ENCODE data around the gene MYO9B.

MYO9B gene

GRCh38 chr19:17075035-17075863 is at the start of gene MYO9B, which contains the start of gene HAUS8:
Gene MYO9B (plus strand): TSS chr19:17075777. CDS start chr19:17101718, 25,941 bp downstream.
Gene HAUS8 (minus strand): TSS chr19:17075452. CDS start chr19:17075422, 30 bp downstream.
- peak; percentile 87 for DNase-seq (ENCODE audit: low read depth, low spot score)

GRCh38 chr19:17025991-17026658 is 49.5 kb upstream of the MYO9B start:
- no peak for DNase-seq (ENCODE audit: low read depth, low spot score)

DNA sequence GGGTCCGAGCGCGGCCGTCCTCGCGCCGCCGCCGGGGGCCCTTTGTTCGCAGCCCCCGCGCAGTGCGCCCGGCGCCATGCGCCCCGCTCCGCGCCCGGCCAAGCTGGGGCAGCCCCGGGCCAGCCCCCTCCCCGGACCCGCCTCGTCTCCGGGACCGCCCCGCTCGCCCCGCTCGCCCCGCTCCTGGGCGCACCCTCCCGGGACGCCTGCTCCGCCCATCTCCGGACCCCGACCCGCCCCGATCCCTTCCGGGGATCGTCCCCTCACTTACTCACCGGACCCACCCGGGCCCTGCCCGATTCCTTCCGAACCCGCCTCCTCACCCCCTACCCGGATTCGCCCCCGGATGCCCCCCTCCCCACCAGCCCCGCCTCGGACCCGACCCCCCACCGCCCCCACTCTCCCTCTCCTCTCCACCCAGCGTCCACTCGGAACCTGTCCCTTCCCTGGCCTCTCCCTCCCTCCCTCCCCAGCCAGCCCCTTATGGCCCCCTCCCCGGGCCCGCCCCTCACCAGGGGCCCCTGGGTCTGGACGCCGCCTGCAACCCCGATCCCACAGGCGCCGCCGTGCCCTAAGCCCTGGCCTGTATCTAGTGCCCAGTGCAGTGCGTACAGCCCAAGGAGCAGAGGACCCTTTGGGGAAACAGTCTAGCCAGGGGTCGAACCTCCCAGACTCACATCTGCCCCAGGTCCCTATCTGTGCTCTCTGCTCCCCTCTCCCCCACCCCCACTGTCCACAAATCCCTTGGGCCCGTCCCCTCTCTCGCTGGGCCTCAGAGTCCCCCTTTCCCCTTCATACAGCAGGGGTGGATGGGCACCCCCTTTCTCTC is 48.7 kb upstream of the MYO9B start, which contains the start of gene CPAMD8:
CPAMD8 (minus strand) TSS at position 105 of the 829 bp plus-strand sequence. CDS start 168 bp downstream, outside the sequence.
- DNase-seq (ENCODE audit: low read depth, low spot score), result no peak

DNA sequence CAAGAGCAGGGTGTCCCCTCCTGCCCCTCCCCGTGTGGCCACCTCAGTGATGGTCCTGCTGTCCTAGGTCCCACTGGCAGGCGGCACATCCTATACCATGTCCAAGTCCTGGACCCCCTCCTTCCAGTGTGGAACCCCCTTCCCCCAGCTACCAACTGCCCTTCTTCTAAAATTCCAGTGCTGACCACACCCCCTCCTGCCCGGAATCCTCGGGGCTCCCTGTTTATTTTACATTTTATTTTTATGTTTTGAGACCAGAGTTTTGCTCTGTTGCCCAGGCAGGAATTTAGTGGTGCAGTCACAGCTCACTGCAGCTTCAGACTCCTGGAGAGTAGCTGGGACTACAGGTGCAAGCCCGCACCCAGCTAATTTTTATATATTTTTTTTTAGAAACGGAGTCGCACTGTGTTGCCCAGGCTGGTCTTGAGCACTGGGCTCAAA is 48.0 kb upstream of the MYO9B start:
- DNase-seq (ENCODE audit: low read depth, low spot score), result no peak

DNA sequence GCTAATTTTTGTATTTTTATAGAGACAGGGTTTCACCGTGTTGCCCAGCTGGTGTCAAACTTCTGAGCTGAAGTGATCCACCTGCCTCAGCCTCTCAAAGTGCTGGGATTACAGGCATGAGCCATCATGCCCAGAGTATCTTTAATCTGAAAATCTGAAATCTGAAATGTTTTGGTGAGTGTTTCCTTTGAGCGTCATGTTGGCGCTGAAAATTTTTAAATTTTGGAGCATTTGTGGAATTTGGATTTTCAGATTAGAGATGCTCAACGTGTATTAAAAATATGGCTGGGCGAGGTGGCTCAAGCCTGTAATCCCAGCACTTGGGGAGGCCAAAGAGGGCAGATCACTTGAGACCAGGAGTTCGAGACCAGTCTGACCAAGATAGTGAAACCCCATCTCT is 43.8 kb upstream of the MYO9B start:
- no peak for DNase-seq (ENCODE audit: low read depth, low spot score)

GRCh38 chr19:17035842-17036424 is 39.6 kb upstream of the MYO9B start:
- no peak for DNase-seq (ENCODE audit: low read depth, low spot score)

DNA sequence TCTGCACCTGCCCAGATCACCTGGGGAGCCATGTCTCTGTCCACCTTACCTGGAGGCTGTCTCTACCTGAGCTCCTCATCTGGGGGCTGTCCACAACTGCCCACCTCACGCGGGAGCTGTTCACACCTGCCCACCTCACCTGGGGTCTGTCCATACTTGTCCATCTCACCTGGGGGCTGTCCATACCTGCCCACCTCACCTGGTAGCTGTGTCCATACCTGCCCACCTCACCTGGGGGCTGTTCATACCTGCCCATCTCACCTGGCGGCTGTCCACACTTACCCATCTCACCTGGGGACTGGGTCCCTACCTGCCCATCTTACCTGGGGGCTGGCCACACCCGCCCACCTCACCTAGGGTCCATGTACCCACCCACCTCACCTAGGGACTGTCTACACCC is 38.9 kb upstream of the MYO9B start:
- no peak for DNase-seq (ENCODE audit: low read depth, low spot score)

DNA sequence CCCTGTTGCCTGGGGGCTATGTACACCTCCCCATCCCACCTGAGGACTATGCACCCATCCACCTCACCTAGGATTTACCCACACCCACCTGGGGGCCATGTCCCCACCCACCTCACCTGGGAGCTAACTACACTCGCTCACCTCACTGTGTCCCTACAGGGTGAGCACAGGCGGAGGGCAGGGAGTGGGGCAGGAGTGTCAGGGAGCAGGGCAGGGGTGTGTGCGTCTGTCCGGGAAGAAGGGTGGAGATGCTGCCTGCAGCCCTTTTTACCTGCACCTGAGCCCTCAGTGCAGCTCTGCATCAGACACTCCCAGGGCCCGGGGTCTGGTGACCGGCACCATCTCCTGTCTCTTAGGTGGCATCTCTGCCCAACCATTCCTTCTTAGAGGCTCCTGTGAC is 38.4 kb upstream of the MYO9B start:
- DNase-seq (ENCODE audit: low read depth, low spot score), result no peak

DNA sequence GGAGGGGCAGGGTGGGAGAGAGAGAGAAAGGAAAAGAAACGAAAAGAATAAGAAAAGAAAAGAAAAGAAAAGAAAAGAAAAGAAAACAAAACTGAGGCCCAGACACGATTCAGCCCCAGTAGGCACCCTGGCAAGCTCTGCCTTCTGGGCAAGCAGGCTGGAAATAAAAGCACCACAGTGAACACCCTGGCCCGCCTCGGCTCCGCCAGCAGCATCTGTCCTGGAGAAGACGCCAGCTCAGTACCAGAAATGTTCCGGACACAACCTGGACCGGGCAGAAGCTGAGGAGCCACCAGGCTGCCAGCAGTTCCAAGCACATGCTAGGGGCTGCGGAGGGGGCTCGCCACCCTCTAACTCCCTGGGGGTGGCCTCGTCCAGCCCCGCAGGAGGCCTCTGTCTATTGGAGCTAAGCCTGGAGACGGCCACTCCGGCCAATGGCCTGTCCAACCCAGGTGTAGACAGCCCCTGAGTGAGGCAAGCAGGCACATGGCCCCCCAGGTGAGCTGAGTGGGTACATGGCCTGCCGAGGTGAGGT is 37.5 kb upstream of the MYO9B start:
- no peak for DNase-seq (ENCODE audit: low read depth, low spot score)

DNA sequence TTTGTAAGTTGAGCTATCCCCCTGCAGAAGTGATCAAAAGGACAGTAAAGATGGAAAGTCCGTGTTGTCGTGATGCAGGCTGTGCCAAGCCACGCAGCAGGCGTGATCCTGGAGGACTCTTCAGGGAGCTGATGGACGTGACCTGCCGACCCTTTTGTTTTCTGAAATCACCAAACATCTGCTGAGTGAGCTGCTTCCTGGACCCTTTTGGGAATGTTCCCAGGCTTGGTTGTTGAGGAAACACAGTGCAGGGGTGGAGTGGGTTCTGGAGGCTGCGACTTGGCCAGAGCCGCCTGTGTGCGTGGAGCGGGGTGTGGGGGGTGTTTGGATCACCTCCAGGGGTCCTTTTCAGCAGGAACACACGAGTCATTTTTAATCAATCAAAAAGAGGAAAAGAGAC is 33.6 kb upstream of the MYO9B start:
- DNase-seq (ENCODE audit: low read depth, low spot score), result no peak

DNA sequence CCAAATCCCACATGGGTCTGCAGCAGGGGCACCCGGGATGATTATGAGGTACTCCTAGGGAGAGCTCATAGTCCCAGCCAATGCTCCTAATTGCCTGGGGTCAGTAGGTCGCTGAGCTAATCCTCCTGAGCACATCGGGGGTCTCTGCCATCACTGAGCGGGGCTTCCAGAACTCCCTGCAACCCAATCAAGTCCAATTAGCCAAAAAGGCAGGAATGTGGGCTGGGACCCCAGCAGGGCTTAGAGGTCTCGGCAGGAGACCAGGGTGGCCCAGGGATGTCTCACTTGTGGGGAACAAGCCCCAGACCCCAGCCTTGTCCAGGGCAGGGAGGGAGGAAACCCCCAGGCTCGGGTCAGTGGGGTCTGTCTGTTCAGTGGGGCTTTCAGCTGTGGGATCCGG is 31.8 kb upstream of the MYO9B start:
- no peak for DNase-seq (ENCODE audit: low read depth, low spot score)

DNA sequence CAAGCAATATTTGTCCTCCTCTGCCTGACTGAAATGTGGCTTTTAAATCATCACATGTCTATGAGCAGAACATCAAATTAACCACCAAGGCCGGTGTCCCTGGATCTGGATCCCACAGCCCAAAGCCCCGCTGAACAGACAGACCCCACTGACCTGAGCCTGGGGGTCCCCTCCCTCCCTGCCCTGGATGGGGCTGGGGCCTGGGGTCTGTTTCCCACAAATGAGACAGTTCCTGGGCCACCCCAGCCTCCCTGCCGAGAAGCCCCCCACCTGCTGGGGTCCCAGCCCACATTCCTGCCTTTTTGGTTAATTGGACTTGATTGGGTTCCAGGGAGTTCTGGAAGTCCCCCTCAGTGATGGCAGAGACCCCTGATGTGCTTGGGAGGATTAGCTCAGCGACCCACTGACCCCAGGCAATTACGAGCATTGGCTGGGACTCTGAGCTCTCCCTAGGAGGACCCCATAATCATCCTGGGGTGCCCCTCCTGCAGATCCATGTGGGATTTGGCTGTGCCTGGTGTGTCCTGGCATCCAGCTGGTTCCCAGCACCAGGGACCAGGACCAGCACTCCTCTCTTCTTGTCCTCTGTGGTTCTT is 29.6 kb upstream of the MYO9B start:
- no peak for DNase-seq (ENCODE audit: low read depth, low spot score)

GRCh38 chr19:17048885-17049453 is 26.6 kb upstream of the MYO9B start:
- DNase-seq (ENCODE audit: low read depth, low spot score), result no peak

DNA sequence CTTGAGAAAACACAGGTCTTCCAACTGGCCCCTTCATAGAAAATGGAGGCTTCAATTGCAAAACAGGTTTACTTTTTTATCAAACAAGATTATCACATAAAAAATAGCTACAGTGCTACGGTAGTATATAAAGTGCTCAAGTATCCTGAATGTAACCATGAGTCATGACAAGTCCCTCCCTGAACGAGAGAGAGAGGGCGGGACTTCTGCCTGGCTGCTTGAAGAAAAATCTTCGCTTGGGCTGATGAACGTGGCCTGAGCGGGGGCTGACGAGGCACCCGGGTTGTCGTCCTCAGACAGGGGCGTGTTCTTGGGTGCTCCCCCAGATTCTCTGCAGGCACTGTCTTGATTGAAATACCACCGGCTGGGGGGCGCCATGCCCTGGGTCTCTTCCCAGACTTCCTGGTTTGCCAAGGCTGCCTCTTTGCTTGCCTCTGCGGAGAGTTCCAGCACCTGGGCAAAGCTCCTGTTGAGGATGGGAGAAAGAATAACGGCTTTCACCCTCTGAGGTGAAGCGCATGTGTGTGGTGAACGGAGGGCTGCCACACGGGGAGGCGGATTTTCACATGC is 25.8 kb upstream of the MYO9B start:
- no peak for DNase-seq (ENCODE audit: low read depth, low spot score)

GRCh38 chr19:17052439-17052838 is 23.1 kb upstream of the MYO9B start:
- DNase-seq (ENCODE audit: low read depth, low spot score), result no peak

GRCh38 chr19:17054746-17055145 is 20.8 kb upstream of the MYO9B start:
- DNase-seq (ENCODE audit: low read depth, low spot score), result no peak

DNA sequence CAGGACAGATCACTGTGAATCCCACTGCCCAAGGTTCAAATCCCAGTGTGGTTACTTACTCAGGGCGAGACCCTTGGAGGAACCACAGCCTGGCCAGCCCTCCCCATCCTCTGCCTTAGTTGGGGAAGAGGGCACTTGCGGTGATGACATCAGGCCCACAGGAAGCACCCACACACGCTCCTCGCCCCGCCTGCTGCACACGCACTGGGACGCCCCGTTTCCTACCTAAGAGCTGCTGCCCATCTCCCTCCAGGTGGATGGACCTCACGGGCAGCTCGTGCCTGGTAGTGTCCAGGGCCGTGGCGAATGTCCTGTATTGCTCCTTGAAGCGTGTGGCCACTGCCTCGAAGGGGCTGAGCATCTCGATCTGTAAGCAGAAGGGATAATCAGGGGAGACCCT is 19.9 kb upstream of the MYO9B start:
- no peak for DNase-seq (ENCODE audit: low read depth, low spot score)

DNA sequence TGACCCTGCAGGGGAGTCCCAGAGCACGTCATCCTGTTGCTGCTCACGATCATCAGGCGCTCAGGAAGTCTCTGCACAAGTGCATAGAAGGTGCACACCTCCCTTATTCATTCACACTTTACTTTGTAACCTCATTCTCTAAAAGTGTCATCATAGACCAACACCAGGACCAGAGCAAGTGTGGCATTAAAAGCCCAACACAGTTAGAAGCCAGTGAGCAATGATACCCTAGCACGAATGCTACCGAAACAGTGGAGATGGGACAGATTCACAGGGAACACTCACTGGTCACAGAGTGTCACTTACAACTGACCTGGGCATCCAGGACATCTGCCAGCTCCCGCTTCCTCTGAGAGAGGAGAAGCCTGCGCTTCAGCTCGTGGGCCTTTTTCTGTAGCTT is 17.3 kb upstream of the MYO9B start:
- no peak for DNase-seq (ENCODE audit: low read depth, low spot score)

- no peak for DNase-seq (ENCODE audit: low read depth, low spot score)
These were observed 14.8 kb upstream of the MYO9B start for GRCh38 chr19:17060802-17061201.

DNA sequence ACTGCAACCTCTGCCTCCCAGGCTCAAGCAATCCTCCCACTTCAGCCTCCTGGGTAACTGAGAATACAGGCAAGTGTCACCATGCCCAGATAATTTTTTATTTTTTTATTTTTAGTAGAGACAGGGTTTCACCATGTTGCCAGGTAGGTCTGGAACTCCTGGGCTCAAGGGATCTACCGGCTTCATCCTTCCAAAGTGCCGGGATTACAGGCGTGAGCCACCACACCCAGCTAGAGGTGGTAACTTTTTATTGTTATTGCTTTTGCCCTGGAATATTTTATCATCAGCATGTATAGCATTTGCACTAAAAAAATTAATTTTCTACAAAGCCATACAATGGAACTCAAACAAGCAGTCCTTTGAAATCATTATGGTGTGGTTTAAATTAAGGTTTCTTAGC is 14.4 kb upstream of the MYO9B start:
- no peak for DNase-seq (ENCODE audit: low read depth, low spot score)

All from iPS DF 19.7 (cell line).